OCI-LY7 (cell line): ENCODE results near the gene IL18R1.

ENCODE experiments used
- EZH2phosphoT487 ChIP-seq: fragments of 200-600 bp; sonication (generic); IDR thresholded peaks from 2 replicates; pipeline ENCODE4 v1.6.1; 2018; ENCODE audit warnings: low read depth, borderline replicate concordance, mild to moderate bottlenecking, mixed run types, antibody characterized with exemption, low read length, moderate library complexity, mixed read lengths
- TF ChIP-seq, protein P1 (sequence below): fragments of 200-600 bp; sonication (generic); conservative IDR thresholded peaks from 2 replicates; pipeline ENCODE4 v1.5.1; 2014; ENCODE audit warnings: mild to moderate bottlenecking, antibody characterized with exemption, low read length, moderate library complexity, mixed read lengths

DNA sequence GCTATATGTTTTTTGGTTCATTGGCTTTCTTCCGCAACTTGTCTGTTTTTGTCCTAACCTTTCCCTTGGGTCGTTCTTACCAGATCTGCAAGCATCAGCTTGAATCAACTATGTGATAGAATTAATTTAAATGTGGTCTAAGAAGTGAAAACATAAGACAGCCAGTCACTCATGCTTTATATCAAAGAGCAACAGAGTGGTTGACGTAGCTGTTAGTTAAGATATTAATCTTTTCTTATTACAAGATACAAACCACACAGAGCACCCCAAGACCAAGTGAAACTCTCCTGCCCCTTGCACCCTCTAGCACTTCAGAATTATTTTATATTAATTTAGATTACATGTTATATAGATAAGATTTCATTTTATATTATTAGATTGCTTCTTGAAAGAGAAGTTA, 82.5 kb downstream of the IL18R1 start:
- TF ChIP-seq, protein P1, sequence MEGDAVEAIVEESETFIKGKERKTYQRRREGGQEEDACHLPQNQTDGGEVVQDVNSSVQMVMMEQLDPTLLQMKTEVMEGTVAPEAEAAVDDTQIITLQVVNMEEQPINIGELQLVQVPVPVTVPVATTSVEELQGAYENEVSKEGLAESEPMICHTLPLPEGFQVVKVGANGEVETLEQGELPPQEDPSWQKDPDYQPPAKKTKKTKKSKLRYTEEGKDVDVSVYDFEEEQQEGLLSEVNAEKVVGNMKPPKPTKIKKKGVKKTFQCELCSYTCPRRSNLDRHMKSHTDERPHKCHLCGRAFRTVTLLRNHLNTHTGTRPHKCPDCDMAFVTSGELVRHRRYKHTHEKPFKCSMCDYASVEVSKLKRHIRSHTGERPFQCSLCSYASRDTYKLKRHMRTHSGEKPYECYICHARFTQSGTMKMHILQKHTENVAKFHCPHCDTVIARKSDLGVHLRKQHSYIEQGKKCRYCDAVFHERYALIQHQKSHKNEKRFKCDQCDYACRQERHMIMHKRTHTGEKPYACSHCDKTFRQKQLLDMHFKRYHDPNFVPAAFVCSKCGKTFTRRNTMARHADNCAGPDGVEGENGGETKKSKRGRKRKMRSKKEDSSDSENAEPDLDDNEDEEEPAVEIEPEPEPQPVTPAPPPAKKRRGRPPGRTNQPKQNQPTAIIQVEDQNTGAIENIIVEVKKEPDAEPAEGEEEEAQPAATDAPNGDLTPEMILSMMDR, result no peak
- no peak for TF ChIP-seq EZH2phosphoT487
